K562 (cell line): ENCODE results near the gene MPIG6B. TPM values are rescaled to one million over a fixed set of nuclear protein-coding genes. Genes with fewer than 3 reads are reported as not detected.

Source experiments
- ATF3 ChIP-seq, 2 experiments: fragments of 450-650 bp in 1 of 2; sonication (generic) in 1 of 2; formaldehyde crosslinking in 1 of 2; IDR thresholded peaks in 1 of 2; conservative IDR thresholded peaks in 1 of 2; 2 replicates each; pipeline versions ENCODE4 v1.6.1 to v1.8.1; 2016 to 2023; ENCODE audit warnings: mild to moderate bottlenecking in 2 of 2, moderate library complexity in 2 of 2, inconsistent platforms in 1 of 2, missing genetic modification reagents in 1 of 2
- CEBPB ChIP-seq: fragments of 450-650 bp; IDR thresholded peaks from 2 replicates; pipeline ENCODE4 v1.6.1; 2016; ENCODE audit warnings: missing genetic modification characterization, missing compliant biosample characterization
- ETV1 ChIP-seq: fragments of 450-650 bp; conservative IDR thresholded peaks from 2 replicates; pipeline ENCODE4 v1.6.1; 2016; ENCODE audit warnings: missing genetic modification characterization, control low read depth, low read depth, missing compliant biosample characterization
- KLF10 ChIP-seq: fragments of 250-450 bp; sonication (Bioruptor Pico); IDR thresholded peaks from 2 replicates; pipeline ENCODE4 v1.6.1; 2021; ENCODE audit warnings: matching md5 sums
- SLC30A9 ChIP-seq: fragments of 250-450 bp; sonication (Bioruptor Pico); IDR thresholded peaks from 2 replicates; pipeline ENCODE4 v1.8.0; 2022; ENCODE audit warnings: mild to moderate bottlenecking, moderate library complexity
- ZKSCAN1 ChIP-seq: fragments of 150-350 bp; IDR thresholded peaks from 2 replicates; pipeline ENCODE4 v1.6.1; 2016; ENCODE audit warnings: low read depth, low read length
- ZNF121 ChIP-seq: sonication (generic); formaldehyde crosslinking; conservative IDR thresholded peaks from 2 replicates; pipeline ENCODE4 v1.8.0; 2022; ENCODE audit warnings: missing genetic modification reagents
- ZNF695 ChIP-seq: fragments of 450-650 bp; formaldehyde crosslinking; IDR thresholded peaks from 2 replicates; pipeline ENCODE4 v1.4.0; 2020; ENCODE audit warnings: mild to moderate bottlenecking, moderate library complexity
- polyA plus RNA-seq, 8 experiments: library from polyadenylated mRNA; depleted of rRNA in 4 of 8; stranded (reverse) in 5 of 8; unstranded in 3 of 8; fragments of >200 nt; fragmentation: Nextera tagmentation in 2 of 8; fragmentation: Illumina TruSeq in 1 of 8; extraction: Ambion mirVana in 2 of 8; extraction: Trizol in 1 of 8; gene quantifications; 2 replicates each; pipeline versions ENCODE4 v1.2.1 to v1.2.3, GENCODE V29; 2011 to 2014; ENCODE audit warnings: inconsistent platforms in 1 of 8, missing spikeins in 1 of 8
- total RNA-seq, 7 experiments: library from RNA; depleted of rRNA in 6 of 7; stranded (reverse); fragments of >200 nt in 6 of 7; fragmentation: Illumina TruSeq in 2 of 7; extraction: Trizol in 2 of 7; gene quantifications; 2 replicates each; pipeline versions ENCODE4 v1.2.1 to v1.2.3, GENCODE V29; 2011 to 2021; ENCODE audit warnings: low replicate concordance in 1 of 7
- TF ChIP-seq, protein P1 (sequence below), 2 experiments: fragments of 450-650 bp; IDR thresholded peaks; 2 replicates each; pipeline ENCODE4 v1.6.1; 2018; ENCODE audit warnings: mild to moderate bottlenecking in 2 of 2, low read depth in 1 of 2; ENCODE audit not compliant: partially characterized antibody in 2 of 2
- TF ChIP-seq, protein P2 (sequence below): fragments of 250-450 bp; sonication (Bioruptor Pico); IDR thresholded peaks from 2 replicates; pipeline ENCODE4 v1.5.0; 2020; ENCODE audit warnings: mild to moderate bottlenecking, borderline replicate concordance
- TF ChIP-seq, protein P3 (sequence below): fragments of 450-650 bp; IDR thresholded peaks from 2 replicates; pipeline ENCODE4 v1.6.1; 2016; ENCODE audit warnings: missing biosample characterization, missing genetic modification characterization
- TF ChIP-seq, protein P4 (sequence below): fragments of 150-350 bp; conservative IDR thresholded peaks from 2 replicates; pipeline ENCODE4 v1.6.1; 2014; ENCODE audit warnings: low read length

MPIG6B gene
- total and polyA plus RNA-seq, 9 of the 15 experiments (the other 6 are each of a cell fraction or from before 2014, with no cell fraction given) = 0.11 to 1.2 (median 0.28) TPM; not detected in 1

GRCh38 chr6:31736021-31736767, 13.0 kb downstream of the MPIG6B start, which contains the start of gene CLIC1 (continued):
- TF ChIP-seq, protein P1, sequence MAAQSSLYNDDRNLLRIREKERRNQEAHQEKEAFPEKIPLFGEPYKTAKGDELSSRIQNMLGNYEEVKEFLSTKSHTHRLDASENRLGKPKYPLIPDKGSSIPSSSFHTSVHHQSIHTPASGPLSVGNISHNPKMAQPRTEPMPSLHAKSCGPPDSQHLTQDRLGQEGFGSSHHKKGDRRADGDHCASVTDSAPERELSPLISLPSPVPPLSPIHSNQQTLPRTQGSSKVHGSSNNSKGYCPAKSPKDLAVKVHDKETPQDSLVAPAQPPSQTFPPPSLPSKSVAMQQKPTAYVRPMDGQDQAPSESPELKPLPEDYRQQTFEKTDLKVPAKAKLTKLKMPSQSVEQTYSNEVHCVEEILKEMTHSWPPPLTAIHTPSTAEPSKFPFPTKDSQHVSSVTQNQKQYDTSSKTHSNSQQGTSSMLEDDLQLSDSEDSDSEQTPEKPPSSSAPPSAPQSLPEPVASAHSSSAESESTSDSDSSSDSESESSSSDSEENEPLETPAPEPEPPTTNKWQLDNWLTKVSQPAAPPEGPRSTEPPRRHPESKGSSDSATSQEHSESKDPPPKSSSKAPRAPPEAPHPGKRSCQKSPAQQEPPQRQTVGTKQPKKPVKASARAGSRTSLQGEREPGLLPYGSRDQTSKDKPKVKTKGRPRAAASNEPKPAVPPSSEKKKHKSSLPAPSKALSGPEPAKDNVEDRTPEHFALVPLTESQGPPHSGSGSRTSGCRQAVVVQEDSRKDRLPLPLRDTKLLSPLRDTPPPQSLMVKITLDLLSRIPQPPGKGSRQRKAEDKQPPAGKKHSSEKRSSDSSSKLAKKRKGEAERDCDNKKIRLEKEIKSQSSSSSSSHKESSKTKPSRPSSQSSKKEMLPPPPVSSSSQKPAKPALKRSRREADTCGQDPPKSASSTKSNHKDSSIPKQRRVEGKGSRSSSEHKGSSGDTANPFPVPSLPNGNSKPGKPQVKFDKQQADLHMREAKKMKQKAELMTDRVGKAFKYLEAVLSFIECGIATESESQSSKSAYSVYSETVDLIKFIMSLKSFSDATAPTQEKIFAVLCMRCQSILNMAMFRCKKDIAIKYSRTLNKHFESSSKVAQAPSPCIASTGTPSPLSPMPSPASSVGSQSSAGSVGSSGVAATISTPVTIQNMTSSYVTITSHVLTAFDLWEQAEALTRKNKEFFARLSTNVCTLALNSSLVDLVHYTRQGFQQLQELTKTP (IDR thresholded peaks at IDR 0.05; ENCODE audit: low read depth in 1 of 2, partially characterized antibody in 2 of 2) = peak; percentile 60 to 71
- TF ChIP-seq, protein P2, sequence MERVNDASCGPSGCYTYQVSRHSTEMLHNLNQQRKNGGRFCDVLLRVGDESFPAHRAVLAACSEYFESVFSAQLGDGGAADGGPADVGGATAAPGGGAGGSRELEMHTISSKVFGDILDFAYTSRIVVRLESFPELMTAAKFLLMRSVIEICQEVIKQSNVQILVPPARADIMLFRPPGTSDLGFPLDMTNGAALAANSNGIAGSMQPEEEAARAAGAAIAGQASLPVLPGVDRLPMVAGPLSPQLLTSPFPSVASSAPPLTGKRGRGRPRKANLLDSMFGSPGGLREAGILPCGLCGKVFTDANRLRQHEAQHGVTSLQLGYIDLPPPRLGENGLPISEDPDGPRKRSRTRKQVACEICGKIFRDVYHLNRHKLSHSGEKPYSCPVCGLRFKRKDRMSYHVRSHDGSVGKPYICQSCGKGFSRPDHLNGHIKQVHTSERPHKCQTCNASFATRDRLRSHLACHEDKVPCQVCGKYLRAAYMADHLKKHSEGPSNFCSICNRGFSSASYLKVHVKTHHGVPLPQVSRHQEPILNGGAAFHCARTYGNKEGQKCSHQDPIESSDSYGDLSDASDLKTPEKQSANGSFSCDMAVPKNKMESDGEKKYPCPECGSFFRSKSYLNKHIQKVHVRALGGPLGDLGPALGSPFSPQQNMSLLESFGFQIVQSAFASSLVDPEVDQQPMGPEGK = peak; percentile 14; the same call in 1 of the 2 replicates
- TF ChIP-seq, protein P3, sequence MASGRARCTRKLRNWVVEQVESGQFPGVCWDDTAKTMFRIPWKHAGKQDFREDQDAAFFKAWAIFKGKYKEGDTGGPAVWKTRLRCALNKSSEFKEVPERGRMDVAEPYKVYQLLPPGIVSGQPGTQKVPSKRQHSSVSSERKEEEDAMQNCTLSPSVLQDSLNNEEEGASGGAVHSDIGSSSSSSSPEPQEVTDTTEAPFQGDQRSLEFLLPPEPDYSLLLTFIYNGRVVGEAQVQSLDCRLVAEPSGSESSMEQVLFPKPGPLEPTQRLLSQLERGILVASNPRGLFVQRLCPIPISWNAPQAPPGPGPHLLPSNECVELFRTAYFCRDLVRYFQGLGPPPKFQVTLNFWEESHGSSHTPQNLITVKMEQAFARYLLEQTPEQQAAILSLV (tag) = 0 out of 2 replicates have a peak, but pooled peaks have one; percentile 55
- TF ChIP-seq KLF10 (CRISPR knock-in tag) (0 out of 2 replicates have a peak, but pooled peaks have one; percentile 62), ZKSCAN1 (0 out of 2 replicates have a peak, but pooled peaks have one; percentile 27), ZNF121 (CRISPR knock-in tag) (peak; percentile 32; the same call in 1 of the 2 replicates), ZNF695 (CRISPR knock-in tag) (peak; percentile 78; the same call in 1 of the 2 replicates), CEBPB (tag) (no peak), SLC30A9 (CRISPR knock-in tag) (0 out of 2 replicates have a peak, but pooled peaks have one; percentile 3), ETV1 (tag) (peak; percentile 94), ATF3 (IDR thresholded peaks at IDR 0.05) (no peak), ATF3 (CRISPR knock-in tag; conservative IDR thresholded peaks at IDR 0.05) (peak; percentile 76)
- TF ChIP-seq, protein P4, sequence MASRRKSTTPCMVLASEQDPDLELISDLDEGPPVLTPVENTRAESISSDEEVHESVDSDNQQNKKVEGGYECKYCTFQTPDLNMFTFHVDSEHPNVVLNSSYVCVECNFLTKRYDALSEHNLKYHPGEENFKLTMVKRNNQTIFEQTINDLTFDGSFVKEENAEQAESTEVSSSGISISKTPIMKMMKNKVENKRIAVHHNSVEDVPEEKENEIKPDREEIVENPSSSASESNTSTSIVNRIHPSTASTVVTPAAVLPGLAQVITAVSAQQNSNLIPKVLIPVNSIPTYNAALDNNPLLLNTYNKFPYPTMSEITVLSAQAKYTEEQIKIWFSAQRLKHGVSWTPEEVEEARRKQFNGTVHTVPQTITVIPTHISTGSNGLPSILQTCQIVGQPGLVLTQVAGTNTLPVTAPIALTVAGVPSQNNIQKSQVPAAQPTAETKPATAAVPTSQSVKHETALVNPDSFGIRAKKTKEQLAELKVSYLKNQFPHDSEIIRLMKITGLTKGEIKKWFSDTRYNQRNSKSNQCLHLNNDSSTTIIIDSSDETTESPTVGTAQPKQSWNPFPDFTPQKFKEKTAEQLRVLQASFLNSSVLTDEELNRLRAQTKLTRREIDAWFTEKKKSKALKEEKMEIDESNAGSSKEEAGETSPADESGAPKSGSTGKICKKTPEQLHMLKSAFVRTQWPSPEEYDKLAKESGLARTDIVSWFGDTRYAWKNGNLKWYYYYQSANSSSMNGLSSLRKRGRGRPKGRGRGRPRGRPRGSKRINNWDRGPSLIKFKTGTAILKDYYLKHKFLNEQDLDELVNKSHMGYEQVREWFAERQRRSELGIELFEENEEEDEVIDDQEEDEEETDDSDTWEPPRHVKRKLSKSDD = peak; percentile 40; the same call in 1 of the 2 replicates
